ENCODE results near the gene SUCO.

SUCO gene

DNA sequence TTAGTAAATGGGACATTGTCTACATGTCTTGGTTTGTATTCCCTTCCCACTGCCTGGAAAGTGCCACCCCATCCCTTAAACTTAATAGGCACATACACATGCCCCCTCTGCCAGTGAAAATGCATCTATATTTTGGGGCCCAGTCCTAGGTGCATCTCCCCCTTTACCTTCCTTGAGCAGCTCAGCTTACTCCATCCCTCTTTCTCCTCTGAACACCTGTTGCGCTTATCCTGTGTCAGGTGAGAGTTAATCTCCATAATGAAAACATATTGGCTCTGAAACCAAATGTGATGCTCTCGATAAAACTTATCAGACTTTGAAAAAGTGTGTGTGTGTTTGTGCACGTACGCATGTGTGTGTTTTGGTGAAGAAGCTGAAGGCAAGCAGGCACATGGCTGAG lies 15.4 kb upstream of the SUCO start:
- no peak for DNase-seq

DNA sequence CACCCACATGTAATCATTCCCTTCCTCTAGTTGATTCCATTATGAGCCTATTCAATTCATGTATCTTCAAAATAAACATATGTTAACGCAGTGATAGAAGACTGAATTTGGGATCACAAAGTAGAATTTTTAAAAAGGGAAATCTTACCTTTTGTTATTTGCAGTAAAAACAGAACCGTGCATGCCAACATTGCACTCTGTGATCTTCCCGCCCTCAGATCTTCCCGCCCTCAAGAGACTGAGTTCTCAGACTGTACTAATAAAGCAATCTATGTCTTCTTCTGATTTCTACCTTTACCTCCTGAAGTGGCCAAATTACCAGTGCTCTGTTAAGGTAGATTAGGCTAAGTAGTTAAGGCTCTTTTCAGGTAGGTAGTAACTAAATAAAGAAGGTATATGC lies 3.6 kb upstream of the SUCO start:
- DNase-seq = no peak

DNA sequence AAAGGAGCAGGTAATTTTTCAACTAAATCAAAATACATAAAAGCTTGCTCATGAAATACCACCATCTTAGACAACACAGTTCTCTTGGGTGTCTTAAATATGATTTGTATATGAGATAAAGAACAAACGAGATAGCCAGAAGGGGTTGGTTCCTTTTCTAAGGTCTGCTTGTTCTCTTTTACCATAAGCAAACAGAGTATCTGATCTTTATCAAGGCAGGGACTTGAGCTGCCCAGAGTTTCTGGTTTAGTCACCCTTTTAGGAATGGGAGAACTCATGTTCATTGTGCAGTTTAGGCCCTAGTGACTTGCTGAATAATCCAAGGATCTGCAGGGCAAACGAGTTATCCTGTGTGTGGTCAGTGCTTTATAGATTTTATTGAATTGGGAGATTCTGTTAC lies 3.0 kb upstream of the SUCO start:
- DNase-seq = no peak

DNA sequence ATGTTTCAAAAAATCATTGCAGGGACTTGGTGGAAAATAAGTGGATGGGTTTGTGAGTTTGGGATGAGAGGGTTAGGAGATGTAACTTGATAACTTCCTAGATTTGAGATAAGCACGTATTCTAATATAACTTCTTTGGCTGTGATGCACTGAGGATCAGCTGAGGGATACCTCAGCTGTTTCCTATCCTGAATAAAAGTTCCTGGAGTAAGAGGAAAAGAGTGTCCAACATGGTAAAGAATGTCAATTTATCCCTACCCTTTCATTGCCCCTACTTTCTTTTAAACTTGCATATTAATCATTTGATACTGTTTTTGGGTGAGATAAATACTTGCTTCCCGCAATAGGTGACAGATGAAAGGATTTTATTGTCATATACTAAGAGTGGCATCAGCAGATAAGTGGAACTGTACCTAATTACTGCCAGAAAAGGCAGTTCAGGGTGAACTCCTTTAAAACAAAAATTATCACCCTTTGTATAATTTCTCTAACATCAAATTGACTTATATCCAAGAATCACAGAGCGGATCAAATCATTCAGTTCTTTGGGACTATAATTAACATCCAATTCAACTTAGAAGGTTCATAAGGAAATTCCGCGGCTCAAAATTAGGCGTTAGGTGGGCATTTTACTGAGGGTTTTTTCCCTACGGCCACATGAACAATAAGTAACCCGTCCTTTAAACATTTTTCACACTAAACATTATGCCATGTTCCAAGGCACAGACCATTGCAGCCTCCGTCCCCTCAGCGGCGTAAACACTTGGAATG lies 1.4 kb upstream of the SUCO start:
- DNase-seq = no peak

DNA sequence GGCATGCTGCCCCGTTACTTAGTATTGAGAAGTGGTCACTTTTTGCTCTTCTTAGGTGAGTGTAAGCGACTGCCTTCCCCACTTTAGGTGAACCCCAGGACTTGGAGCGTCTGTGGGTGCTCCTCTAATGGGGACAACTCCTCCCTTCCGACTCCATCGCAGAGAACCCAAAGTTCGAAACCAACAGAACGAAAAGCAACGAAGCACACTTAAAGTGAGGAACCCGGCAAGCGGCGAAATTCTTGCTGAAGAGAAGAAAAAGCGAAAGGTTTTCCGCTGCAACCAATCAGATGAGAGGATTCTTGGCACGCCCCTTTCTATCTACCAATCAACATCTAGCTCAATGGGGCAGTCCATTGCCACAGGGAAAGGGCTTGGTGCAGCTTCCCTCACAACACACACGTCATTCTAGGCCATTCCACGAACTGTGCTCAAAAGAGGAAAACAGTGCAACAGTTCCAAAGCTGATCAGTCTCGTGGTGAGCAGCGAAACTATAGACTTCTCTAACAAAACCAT lies 709 bp upstream of the SUCO start:
- peak; percentile 97 for DNase-seq

DNA sequence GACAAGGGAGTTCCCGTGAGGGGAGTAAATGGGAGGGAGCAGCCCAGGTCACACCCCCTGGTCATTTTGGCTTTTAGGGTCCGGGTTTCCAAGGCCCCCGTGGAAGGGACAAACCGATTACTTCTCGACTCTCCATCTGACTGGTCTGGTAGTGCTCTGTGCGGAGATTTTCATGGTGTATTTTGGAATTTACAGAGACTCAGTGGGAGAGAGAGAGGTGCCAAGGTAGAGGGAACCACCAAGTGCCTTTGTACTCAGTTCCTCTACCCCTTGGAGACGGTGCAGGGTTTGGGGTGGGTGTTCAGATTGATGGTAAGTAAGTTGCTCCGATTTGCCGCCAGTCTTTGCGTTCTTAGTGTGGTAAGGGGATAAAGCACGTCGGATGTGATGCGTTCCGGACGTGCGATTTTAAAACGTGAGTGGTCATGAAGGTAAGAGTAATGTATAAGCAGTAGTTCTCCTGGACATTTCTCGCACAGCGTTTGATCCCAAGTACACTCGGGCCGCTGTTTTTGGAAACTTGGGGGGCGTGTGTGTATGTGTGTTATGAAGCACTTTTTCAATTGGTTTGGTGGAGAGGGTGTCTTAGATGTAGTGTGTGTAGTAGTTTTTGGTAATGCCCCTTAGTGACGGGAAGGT lies 682 bp downstream of the SUCO start:
- DNase-seq = peak; percentile 33

DNA sequence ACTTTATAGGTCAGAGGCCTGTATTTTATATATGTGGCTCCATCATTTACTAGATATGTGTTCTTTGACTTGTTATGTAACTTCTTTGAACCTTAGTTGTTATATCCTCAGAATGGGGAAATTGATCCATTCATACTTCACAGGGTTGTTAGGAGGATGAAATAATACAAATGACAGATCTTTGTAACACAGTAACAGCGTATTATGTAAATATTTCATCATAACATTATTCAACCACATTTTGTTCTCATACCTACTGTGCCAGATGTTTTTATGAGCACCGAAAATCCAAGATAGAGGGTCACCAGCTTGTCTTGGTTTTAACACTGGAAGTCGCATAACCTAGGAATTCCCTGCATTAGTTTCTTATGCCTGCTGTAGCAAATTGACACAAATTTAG lies 3.3 kb downstream of the SUCO start:
- no peak for DNase-seq

DNA sequence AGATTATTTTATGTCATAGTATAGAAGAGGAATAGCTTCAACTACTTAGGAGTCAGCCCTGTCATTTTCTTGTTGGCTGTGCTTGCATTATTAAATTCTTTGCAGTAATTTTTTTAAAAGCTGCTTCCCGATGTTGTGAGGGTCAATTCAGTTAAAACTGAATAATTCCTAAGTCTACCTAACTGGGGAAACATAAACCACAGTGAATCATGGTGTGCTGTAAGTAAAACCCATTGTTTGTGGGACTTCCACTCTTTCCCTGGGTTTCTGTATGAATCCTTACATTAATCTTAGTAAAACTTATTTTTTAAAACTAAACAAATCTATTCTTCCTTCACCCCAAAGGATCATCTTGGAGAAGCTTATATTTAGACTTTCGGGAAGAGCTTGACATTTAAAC lies 4.4 kb downstream of the SUCO start:
- no peak for DNase-seq

DNA sequence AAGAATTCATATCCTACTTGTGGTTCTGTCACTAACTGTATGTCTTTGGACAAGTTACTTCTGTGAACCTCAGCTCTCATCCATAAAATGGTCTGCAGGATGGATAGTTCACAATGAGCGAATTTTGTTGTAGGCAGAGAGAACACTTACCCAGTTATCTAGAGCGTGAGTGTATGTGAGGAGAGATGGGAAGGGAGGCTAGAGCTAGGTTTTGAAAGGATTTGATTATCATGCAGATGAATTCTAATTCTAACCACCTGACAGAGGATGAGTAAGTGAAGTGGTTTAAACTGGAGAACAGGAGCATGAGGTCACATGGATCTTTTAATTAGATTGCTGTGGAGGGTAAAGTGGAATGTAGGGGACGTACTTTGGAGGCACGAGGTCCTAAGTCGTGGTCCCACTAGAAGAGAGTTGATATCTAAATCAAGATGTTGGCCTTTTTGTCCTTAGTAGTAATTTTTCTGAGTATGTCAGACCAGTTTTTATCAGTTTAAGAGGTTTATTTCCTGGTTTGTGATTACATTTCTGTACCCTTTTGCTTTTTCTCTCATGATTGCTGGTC lies 5.0 kb downstream of the SUCO start:
- DNase-seq = peak; percentile 8

DNA sequence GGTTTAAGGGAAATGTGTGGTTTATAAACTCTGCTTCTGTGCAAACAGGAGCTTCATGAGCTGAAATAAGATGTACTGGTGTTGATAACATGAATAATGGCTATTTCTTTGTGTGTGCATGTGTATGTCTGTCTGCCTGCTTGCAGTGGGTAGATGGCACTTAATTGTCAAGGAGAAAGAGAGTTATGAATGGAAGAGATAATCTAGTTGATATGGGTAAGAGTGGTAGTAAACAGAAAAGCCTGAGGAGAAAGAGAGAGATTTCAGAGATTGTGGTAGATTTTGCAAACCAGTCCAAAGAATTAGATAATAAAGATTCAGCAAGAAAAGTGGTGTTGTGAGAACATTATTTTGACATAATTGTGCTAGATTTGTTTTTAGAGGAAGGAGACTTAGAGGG lies 7.7 kb downstream of the SUCO start:
- no peak for DNase-seq

DNA sequence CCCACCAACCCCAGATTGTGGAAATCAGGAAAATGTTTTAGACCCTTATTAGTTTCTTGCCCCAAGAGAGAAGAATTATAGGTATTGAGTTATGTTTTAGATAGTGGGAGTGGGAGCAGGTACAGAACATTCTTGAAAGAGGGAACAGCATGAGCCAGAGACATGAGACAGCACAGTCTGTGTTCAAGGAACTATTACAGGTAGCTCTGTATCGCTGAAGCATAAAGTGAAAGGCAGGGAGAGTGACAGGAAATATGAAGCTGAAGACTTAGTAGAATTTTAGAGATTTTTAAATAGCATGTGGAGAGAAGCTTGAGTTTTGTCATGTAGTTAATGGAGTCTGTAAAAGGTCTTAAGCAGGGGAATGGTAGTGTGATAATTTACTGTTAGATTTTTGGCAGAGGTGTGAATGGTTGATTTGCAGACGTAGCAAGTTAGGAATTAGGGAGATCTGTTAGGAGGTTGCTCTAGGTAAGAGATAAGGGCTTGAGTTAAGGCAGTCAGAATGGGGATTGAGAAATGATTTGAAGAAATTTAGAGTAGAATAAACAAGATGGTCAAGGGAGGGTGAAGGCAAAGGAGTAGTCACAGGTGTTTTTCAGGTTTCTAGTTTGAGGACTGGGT lies 11.6 kb downstream of the SUCO start:
- DNase-seq = no peak

DNA sequence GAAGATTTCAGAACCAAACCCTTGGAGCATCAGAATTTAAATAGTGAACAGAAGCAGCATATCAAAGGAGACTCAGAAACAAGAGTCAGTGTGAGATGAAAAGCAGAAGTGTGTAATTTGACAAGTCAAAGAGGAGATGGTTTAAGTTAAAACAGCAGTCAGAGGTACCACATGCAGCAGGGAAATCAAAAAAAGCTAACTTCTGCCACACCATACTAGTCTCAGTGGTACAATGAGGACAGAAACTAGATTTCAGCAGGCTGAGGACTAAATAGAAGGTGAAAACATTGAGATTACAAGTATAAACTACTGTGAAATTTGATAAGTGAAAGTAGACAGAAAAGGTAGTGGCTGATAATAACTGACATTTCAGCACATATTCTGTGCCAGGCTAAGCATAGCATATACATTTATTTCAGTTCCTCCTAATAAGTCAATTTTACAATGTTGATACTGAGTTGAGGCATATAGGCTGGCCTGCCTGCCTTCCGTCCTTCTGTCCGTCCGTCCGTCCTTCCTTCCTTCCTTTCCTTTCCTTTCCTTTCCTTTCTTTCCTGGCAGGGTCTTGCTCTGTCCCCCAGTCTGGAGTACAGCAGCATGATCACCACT lies 12.6 kb downstream of the SUCO start:
- no peak for DNase-seq

DNA sequence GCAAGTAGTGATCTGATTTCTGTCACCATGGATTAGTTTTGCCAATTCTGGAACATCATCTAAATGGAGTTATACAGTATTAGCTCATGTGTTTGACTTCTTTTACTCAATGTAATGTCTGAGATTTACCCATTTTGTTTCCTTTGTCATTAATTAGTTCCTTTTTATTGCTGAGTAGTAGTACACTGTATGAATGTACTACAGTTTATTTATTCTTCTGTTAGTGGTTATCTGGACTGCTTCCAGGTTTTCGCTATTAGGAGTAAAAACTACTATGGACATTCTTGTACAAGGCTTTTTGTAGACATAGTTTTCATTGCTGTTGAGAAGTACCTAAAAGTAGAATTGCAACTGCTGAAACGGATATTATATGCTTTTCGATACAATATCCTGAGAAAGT lies 14.1 kb downstream of the SUCO start:
- no peak for DNase-seq

DNA sequence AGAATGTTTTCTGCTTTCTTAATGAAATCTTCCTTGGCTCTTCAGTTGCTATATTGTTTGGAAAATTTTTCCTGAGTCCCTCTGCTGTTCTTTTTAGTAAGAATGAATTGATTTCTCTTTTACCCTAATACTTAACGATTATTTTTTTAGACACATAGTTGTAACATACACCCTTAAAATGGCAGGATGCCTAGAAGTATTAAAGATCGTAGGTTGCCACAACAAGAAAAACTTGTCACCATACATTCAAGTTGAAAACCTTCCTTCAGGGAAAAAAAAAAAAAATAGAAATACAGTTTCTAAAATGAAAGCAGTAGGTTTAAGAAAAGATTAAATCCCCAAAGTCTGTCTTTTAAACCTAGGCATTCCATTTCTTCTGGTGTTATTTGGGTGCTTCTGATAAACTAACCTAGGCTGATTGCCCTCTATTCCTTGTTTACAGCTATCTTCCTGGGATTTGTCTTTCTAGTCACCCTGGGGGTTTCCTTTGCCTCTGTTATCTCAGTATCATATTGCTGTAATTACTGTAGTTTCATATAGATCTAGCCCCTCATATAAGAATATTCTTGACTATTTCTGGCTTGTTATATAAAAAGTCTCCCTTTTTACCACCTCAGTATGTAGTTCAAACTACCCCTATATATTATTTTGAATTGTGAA lies 16.8 kb downstream of the SUCO start:
- DNase-seq = no peak

DNA sequence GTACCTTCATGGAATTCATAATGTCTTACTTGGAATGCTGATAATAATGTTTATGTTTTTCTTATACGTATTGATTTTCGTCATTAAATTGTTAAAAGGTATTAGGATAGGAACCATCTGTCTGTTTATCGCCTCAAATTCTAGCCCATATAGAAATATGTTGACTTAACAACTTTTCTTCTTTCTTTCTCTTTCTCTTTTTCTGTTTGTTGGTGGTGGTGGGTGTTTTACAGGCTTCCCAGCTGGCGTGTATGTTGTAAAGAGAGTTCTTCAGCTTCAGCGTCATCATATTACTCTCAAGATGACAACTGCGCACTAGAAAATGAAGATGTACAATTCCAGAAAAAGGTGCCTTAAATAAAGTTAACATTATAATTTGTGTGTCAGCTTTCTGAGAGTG lies 18.3 kb downstream of the SUCO start:
- DNase-seq = no peak

DNA sequence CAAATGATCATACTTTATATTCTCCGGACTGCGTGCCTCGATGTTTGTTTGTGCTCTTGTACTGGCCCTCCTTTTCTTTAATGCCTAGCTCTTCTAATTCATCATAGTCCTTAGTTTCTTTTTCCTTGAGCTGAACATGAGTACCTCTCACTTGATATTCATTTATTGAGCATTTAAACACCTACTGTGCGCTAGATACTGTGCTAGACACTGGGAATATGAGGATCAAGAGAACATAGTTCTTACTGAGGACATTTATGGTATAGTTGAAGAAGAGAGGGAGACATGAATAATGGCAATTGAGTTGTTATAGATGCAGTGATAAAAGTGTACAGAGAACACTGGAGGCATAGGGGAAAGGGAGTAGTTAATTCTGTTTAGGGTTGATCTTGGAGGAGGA lies 22.0 kb downstream of the SUCO start:
- no peak for DNase-seq

DNA sequence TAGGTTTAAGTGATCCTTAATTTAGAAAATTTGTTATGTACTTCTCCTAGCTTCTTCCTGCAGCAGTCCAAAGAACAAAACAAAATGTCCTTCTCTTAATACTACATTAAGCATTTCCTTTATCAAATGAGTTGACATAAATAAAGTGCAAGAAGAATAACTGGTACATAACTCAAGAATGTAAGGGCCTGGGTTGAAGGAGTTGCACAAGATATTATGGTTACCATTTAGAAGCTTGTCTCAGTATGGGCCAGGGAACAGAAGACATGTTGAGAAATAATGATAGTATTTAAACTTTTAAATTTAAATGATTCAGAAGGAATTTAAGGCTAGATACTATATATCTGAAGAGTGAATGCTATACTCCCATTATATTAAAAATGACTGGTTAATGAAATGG lies 23.5 kb downstream of the SUCO start:
- no peak for DNase-seq

DNA sequence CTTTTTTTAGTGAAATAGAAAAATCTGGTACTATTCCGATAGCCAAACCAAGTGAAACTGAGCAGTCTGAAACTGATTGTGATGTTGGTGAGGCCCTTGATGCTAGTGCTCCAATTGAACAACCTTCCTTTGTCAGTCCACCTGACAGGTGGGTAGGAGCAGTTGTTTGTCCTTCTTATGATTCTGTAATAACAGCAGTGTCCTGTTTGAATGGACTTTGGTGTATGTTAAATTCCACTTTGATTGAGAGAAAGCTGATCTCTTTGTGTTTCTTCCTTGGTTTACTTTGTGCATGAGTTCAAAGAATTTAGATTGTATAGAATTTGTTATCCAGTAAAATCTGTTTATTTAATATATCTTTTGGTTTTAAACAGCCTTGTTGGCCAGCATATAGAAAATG lies 24.3 kb downstream of the SUCO start:
- no peak for DNase-seq

DNA sequence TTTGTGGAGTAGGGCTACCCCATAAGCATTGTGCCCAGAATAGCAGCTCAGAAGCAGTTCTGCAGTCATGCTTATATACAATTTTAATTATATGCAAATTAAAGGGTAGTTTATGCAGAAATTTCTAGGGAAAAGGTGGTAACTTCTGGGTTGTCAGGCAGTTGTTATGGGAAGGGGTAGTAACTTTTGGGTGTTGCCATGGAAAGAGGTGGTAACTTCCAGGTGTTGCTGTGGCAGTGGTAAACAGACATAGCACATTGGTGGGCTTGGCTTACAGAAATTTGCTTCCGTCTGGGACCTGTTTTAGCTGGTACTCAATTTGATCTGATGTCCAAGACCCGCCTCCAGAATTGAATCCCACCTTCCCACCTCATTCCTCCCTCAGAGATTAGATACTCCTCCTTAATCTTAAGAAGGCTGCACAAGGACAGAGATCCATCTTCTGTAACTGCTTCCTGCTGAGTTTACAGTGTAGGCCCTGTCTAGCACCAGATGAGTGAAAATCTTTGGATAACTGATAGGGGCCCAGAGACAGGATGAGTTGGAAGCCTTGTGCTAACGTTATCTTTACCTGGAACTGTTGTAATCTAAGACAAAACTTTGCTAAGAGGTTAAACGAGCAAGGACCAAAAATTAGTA lies 26.7 kb downstream of the SUCO start:
- DNase-seq = no peak

DNA sequence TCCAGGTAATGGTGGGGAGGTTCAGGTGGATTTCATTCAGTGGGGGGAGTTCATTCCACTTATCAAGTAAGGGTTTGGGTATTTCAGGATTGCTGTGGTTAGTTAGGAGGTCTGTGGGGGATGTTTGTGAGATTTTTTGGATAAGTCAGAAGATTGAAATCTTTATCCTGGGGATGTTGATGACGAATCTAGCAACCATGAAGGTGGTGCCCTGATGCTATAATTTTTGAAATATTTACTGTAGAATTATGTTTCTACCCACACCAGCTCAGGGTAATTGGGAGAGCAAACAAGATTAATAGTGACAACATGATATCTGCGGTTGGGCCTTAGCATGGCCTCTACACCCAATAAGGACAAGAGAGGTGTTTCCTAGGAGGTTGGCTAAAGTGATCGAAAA lies 28.3 kb downstream of the SUCO start:
- no peak for DNase-seq

DNA sequence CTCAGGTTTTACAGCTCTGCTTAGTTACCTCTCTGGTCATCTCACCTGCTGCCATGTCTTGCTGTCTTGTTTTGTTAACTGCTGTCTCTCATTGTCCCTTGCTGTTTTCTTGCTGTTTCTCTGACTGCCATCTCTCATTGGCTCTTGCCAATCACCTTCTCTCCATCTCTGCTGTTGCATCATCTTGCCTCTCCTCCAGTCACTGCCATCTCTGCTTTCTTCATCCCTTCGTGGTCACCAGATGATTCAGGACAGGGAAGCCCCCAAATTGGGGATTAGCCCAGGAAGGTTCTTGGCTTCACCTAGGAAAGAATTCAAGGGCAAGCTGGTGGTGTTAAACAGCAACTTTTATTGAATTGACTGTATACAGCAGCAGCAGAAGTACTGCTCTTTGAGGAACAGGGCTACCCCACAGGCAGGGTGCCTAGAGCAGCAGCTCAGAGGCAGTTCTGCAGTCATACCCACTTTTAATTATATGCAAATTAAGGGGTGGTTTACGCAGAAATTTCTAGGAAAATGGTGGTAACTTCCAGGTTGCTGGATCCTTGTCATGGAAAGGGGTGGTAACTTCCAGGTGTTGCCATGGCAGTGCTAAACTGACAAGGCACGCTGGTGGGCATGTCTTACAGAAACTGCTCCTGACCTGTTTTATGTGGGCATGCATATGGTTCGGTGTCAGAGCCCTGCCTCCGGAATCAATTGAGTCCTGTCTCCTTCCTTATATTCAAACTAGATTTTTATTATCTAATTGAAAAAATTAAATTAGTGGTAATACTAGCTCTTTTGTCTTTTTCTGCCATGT lies 33.4 kb downstream of the SUCO start:
- DNase-seq = no peak

DNA sequence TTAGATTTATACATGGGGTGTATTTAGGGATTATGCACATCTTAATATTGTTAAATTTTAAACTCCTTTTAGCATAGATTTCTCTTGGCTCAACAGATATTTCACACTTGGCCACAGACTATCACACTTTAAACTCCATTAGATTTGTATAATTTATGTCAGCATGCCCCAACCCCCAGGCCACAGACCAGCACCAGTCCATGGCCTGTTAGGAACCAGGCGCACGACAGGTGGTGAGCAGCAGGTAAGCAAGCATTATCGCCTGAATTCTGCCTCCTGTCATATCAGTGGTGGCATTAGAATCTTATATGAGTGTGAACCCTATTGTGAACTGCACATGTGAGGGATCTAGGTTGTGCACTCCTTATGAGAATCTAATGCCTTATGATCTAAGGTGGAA lies 34.8 kb downstream of the SUCO start:
- no peak for DNase-seq

All from NCI-H510A treated with DMSO at 0.1 percent for 48 hours (cell line).